Fibroblast of lung (primary cell): ENCODE measurements around the gene TFG. TPM values are rescaled to one million over a fixed set of nuclear protein-coding genes. Genes with fewer than 3 reads are reported as not detected.

Experiments used
- DNase-seq, 2 donors: peaks; one replicate each; pipeline versions ENCODE4 v3.0.0 to v3.0.0-alpha.2; 2010; ENCODE audit warnings: low read depth in 2 of 2
- H2AFZ ChIP-seq: 2 replicates; pipeline ENCODE4 v1.5.1; 2012; ENCODE audit warnings: low read length, control low read depth, inconsistent platforms
- H3K27ac ChIP-seq: 2 replicates; pipeline ENCODE4 v1.5.1; 2011; ENCODE audit warnings: low read length, control low read depth; ENCODE audit not compliant: insufficient read depth
- H3K27me3 ChIP-seq: 2 replicates; pipeline ENCODE4 v1.5.1; 2011; ENCODE audit warnings: mild to moderate bottlenecking, low read length; ENCODE audit not compliant: control insufficient read depth, insufficient read depth
- H3K36me3 ChIP-seq: 2 replicates; pipeline ENCODE4 v1.5.1; 2011; ENCODE audit warnings: low read length; ENCODE audit not compliant: control insufficient read depth, insufficient read depth
- H3K4me1 ChIP-seq: 2 replicates; pipeline ENCODE4 v1.5.1; 2011; ENCODE audit warnings: low read length; ENCODE audit not compliant: control insufficient read depth, insufficient read depth; ENCODE audit errors: extremely low read depth
- H3K4me2 ChIP-seq: 2 replicates; pipeline ENCODE4 v1.5.1; 2011; ENCODE audit warnings: low read length, control low read depth; ENCODE audit not compliant: insufficient read depth; ENCODE audit errors: extremely low read depth
- H3K4me3 ChIP-seq, 4 experiments: fragments of 200-600 bp in 1 of 4; sonication (generic) in 1 of 4; replicated peaks in 1 of 4; 2 replicates each; pipeline ENCODE4 v1.5.1; 2011 to 2016; ENCODE audit warnings: low read length in 4 of 4, low read depth in 3 of 4, mild to moderate bottlenecking in 3 of 4, control low read depth in 2 of 4, inconsistent platforms in 1 of 4, mixed read lengths in 1 of 4; ENCODE audit not compliant: insufficient read depth in 1 of 4; ENCODE audit errors: control extremely low read depth in 1 of 4
- H3K79me2 ChIP-seq: 2 replicates; pipeline ENCODE4 v1.5.1; 2012; ENCODE audit warnings: mild to moderate bottlenecking, low read length, inconsistent platforms; ENCODE audit not compliant: control insufficient read depth, insufficient read depth
- H3K9ac ChIP-seq: 2 replicates; pipeline ENCODE4 v1.5.1; 2011; ENCODE audit warnings: mild to moderate bottlenecking, low read length, control low read depth; ENCODE audit not compliant: insufficient read depth
- H3K9me3 ChIP-seq: 2 replicates; pipeline ENCODE4 v1.5.1; 2012; ENCODE audit warnings: low read depth, low read length; ENCODE audit not compliant: control insufficient read depth, insufficient read depth
- H4K20me1 ChIP-seq: 2 replicates; pipeline ENCODE4 v1.5.1; 2011; ENCODE audit warnings: low read length; ENCODE audit not compliant: control insufficient read depth, insufficient read depth; ENCODE audit errors: extremely low read depth
- CTCF ChIP-seq, 2 donors: IDR thresholded peaks in 1 of 2; conservative IDR thresholded peaks in 1 of 2; 1 replicate in 1 of 2; 2 replicates in 1 of 2; pipeline ENCODE4 v1.5.1; 2011 to 2012; ENCODE audit warnings: low read length in 2 of 2, control low read depth in 1 of 2, inconsistent platforms in 1 of 2, low read depth in 1 of 2, mild to moderate bottlenecking in 1 of 2
- EZH2 ChIP-seq: IDR thresholded peaks from 2 replicates; pipeline ENCODE4 v1.5.1; 2012; ENCODE audit warnings: low read length, control low read depth, mild to moderate bottlenecking; ENCODE audit errors: missing control alignments
- polyA plus RNA-seq, 2 donors: library from polyadenylated mRNA; depleted of rRNA in 1 of 2; stranded (reverse) in 1 of 2; unstranded in 1 of 2; fragments of >200 nt; gene quantifications; 2 replicates each; pipeline ENCODE4 v1.2.1, GENCODE V29; 2011 to 2012; ENCODE audit warnings: missing spikeins in 1 of 2
- total RNA-seq: library from RNA; depleted of rRNA; stranded (reverse); fragments of >200 nt; gene quantifications from 2 replicates; pipeline ENCODE4 v1.2.1, GENCODE V29; 2014

The TFG gene
- total and polyA plus RNA-seq, 2 donors (not counting 1 experiment from before 2014, with no cell fraction given), result 60.6 to 174 TPM

DNA sequence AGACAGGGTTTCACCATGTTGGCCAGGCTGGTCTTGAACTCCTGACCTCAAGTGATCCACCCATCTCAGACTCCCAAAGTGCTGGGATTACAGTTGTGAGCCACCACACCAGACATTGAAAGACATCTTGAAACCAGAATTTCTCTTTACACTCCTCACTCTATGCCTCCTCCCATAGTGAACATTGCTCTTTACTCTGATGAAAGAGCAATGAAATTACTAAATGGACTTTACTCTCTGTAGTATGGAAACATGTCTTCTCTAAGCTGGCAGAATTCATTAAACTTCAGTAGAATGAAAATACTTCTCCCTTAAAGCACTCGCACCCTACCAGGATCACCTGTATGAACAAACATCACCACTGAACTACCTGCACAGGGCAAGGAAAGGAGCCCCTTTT is 27.8 kb upstream of the TFG start:
- Histone ChIP-seq H3K27me3 (no peaks in the 10 kb centered on the region), H3K4me2 (no peak overlapping the region), H3K4me1 (no peaks in the 10 kb centered on the region), H2AFZ (no peak overlapping the region), H4K20me1 (no peaks in the 10 kb centered on the region), H3K36me3 (no peaks in the 10 kb centered on the region), H3K79me2 (no peaks in the 10 kb centered on the region), H3K4me3 (no peak overlapping the region), H3K27ac (no peak overlapping the region), H3K9me3 (no peaks in the 10 kb centered on the region), H3K9ac (no peak overlapping the region)
- DNase-seq, result no peak
- TF ChIP-seq CTCF (conservative IDR thresholded peaks at IDR 0.05 in 1 of 2, IDR thresholded peaks at IDR 0.05 in 1 of 2; ENCODE audit: low read depth in 1 of 2, low read length in 2 of 2) (no peak), EZH2 (no peak)

- no peaks in the 10 kb centered on the region for H3K9me3 ChIP-seq
- DNase-seq, result peak in 1 of 2 donors; percentile 2
- no peaks in the 10 kb centered on the region for H3K27me3 ChIP-seq
- H3K4me1 ChIP-seq, result no peaks in the 10 kb centered on the region
- H3K27ac ChIP-seq, result no peak overlapping the region
- H4K20me1 ChIP-seq, result no peaks in the 10 kb centered on the region
- no peaks in the 10 kb centered on the region for H3K79me2 ChIP-seq
- H3K4me2 ChIP-seq, result no peak overlapping the region
- no peak overlapping the region for H2AFZ ChIP-seq
- TF ChIP-seq CTCF (conservative IDR thresholded peaks at IDR 0.05 in 1 of 2, IDR thresholded peaks at IDR 0.05 in 1 of 2; ENCODE audit: low read depth in 1 of 2, low read length in 2 of 2) (no peak), EZH2 (no peak)
- no peak overlapping the region for H3K9ac ChIP-seq
- H3K4me3 ChIP-seq, result no peak overlapping the region
- no peaks in the 10 kb centered on the region for H3K36me3 ChIP-seq
Observed at GRCh38 chr3:100682056-100682853, 27.0 kb upstream of the TFG start.

DNA sequence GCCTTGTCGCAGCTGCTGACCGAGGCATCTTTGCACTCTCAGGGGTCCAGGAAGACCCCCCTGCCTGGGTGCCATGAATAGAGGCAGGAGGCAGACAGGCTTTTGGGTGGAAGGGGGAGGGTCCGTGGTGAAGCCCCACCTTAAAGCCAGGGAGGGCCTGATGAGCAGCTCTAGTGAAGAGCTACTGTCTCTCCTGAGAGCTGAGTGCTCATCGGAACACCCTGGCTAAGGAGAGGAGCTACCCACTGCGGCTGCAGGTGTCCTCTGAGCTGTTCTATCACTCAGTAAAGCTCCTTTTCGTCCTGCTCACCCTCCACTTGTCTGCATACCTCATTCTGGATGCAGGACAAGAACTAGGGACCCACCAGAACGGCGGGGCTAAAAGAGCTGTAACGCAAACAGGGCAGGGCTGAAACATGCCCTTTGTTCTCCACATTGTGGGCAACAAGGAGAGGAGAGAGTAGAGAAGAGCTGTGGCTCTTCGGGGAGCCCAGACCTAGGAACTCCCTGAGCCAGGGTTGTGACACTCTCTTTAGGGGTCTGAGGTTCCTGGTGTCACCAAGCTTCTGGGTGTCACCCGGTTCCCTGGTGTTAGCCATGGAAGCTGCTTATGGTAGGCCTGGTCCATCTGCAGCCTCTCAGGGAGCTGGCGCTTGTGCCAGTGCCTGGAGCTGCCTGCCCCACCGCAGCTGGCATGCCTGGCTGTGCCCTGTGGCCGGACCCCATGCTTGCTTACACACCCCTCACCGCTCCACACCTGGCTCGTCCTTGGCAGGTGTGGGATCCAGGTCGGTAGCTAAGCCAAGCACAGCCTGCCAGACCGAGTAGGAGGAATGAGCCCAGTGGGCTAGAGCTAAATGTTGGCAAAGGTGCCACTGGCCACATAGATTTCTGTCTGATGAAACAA is 26.2 kb upstream of the TFG start:
- Histone ChIP-seq H3K9ac (no peak overlapping the region), H3K4me3 (no peak overlapping the region), H2AFZ (no peak overlapping the region), H3K36me3 (no peaks in the 10 kb centered on the region), H3K27ac (no peak overlapping the region), H3K79me2 (no peaks in the 10 kb centered on the region), H3K9me3 (no peaks in the 10 kb centered on the region), H3K4me2 (no peak overlapping the region), H3K27me3 (no peaks in the 10 kb centered on the region), H4K20me1 (no peaks in the 10 kb centered on the region), H3K4me1 (no peaks in the 10 kb centered on the region)
- DNase-seq, result no peak
- TF ChIP-seq CTCF (conservative IDR thresholded peaks at IDR 0.05 in 1 of 2, IDR thresholded peaks at IDR 0.05 in 1 of 2; ENCODE audit: low read depth in 1 of 2, low read length in 2 of 2) (no peak), EZH2 (no peak)
